H1 (cell line): ENCODE results near the gene SYNPR. TPM values are rescaled to one million over a fixed set of nuclear protein-coding genes. Genes with fewer than 3 reads are reported as not detected.

Experiments
- CTCF ChIA-PET: fragments of 300-600 bp; sonication (Branson Sonifier 250); formaldehyde crosslinking; loops from one replicate; lab custom pipeline; 2021; ENCODE audit not compliant: partially characterized antibody; lab: Charles Lee
- POLR2A ChIA-PET: fragments of 300-600 bp; sonication (Branson Sonifier 250); formaldehyde crosslinking; loops from one replicate; lab custom pipeline; 2021; ENCODE audit warnings: inconsistent platforms; ENCODE audit not compliant: partially characterized antibody; lab: Charles Lee
- DNase-seq, 2 experiments: peaks; one replicate each; pipeline versions ENCODE4 v3.0.0 to v3.0.0-alpha.2; 2010 to 2022; ENCODE audit warnings: low spot score in 2 of 2, low read depth in 1 of 2, mixed read lengths in 1 of 2
- FAIRE-seq: peaks from 2 replicates; lab custom pipeline; 2011; peaks lifted over from hg19 to GRCh38; lab: Jason Lieb, UNC
- H2AFZ ChIP-seq: 2 replicates; pipeline ENCODE4 v1.8.1; 2012; ENCODE audit warnings: low read length, inconsistent platforms
- H2AK5ac ChIP-seq: 2 replicates; pipeline ENCODE4 v1.6.1; 2013; ENCODE audit warnings: low read depth, low read length
- H2BK120ac ChIP-seq: replicated peaks from 2 replicates; pipeline ENCODE3; 2013; ENCODE audit warnings: low read depth, low read length, inconsistent platforms
- H2BK12ac ChIP-seq: 2 replicates; pipeline ENCODE4 v1.6.1; 2013; ENCODE audit warnings: low read depth, low read length
- H2BK15ac ChIP-seq: 2 replicates; pipeline ENCODE4 v1.6.1; 2013; ENCODE audit warnings: low read length
- H2BK20ac ChIP-seq: 2 replicates; pipeline ENCODE4 v1.6.1; 2013; ENCODE audit warnings: low read length
- H2BK5ac ChIP-seq: 2 replicates; pipeline ENCODE4 v1.6.1; 2013; ENCODE audit warnings: low read depth, low read length
- H3K14ac ChIP-seq: 2 replicates; pipeline ENCODE4 v1.6.1; 2013; ENCODE audit warnings: inconsistent platforms; ENCODE audit not compliant: insufficient read length
- H3K18ac ChIP-seq: 2 replicates; pipeline ENCODE4 v1.6.1; 2013; ENCODE audit warnings: low read length; ENCODE audit errors: extremely low read depth
- H3K23ac ChIP-seq: 2 replicates; pipeline ENCODE4 v1.6.1; 2013; ENCODE audit warnings: inconsistent platforms; ENCODE audit not compliant: insufficient read length
- H3K23me2 ChIP-seq: 2 replicates; pipeline ENCODE4 v1.6.1; 2013; ENCODE audit warnings: low read depth, low read length
- H3K27ac ChIP-seq: 2 replicates; pipeline ENCODE4 v1.6.1; 2011; ENCODE audit warnings: low read depth, low read length, inconsistent platforms
- H3K27me3 ChIP-seq, 4 experiments: replicated peaks in 1 of 4; 1 replicate in 1 of 4; 2 replicates in 3 of 4; pipeline versions ENCODE4 v1.6.1 to v1.8.1; 2011 to 2013; ENCODE audit warnings: low read length in 3 of 4, mild to moderate bottlenecking in 3 of 4, inconsistent platforms in 2 of 4, mixed read lengths in 2 of 4, moderate library complexity in 1 of 4; ENCODE audit not compliant: control insufficient read depth in 3 of 4, insufficient read depth in 3 of 4; ENCODE audit errors: extremely low read depth in 1 of 4
- H3K36me3 ChIP-seq, 4 experiments: 2 replicates each; pipeline versions ENCODE4 v1.6.1 to v1.8.1; 2011 to 2013; ENCODE audit warnings: mild to moderate bottlenecking in 4 of 4, low read length in 3 of 4, moderate library complexity in 2 of 4, control low read depth in 1 of 4, inconsistent platforms in 1 of 4; ENCODE audit not compliant: insufficient read depth in 4 of 4, control insufficient read depth in 2 of 4
- H3K4ac ChIP-seq: replicated peaks from 2 replicates; pipeline ENCODE3; 2013; ENCODE audit warnings: low read length, low read depth, mixed read lengths, inconsistent platforms; ENCODE audit not compliant: insufficient read length
- H3K4me1 ChIP-seq, 4 experiments: replicated peaks in 1 of 4; 1 replicate in 1 of 4; 2 replicates in 3 of 4; pipeline versions ENCODE4 v1.6.1 to v1.8.1; 2011 to 2013; ENCODE audit warnings: low read length in 3 of 4, inconsistent platforms in 2 of 4, mixed read lengths in 1 of 4; ENCODE audit not compliant: insufficient read depth in 4 of 4, control insufficient read depth in 3 of 4
- H3K4me2 ChIP-seq, 2 experiments: 2 replicates each; pipeline versions ENCODE4 v1.6.1 to v1.8.1; 2011 to 2013; ENCODE audit warnings: low read depth in 2 of 2, low read length in 2 of 2, control low read depth in 1 of 2, inconsistent platforms in 1 of 2, mild to moderate bottlenecking in 1 of 2; ENCODE audit not compliant: insufficient read depth in 1 of 2
- H3K4me3 ChIP-seq, 4 experiments: fragments of 200-600, 300-600 bp in 1 of 4; sonication (generic), shearing (Covaris generic), sonication (Bioruptor Twin) in 1 of 4; 2 replicates each; pipeline versions ENCODE4 v1.5.1 to v1.8.1; 2011 to 2016; ENCODE audit warnings: low read length in 4 of 4, low read depth in 3 of 4, control low read depth in 2 of 4, inconsistent platforms in 2 of 4, mild to moderate bottlenecking in 2 of 4, mixed read lengths in 1 of 4, moderate library complexity in 1 of 4; ENCODE audit not compliant: insufficient read depth in 2 of 4; ENCODE audit errors: extremely low read depth in 1 of 4
- H3K56ac ChIP-seq: replicated peaks from 2 replicates; pipeline ENCODE3; 2013; ENCODE audit warnings: low read depth, mild to moderate bottlenecking, mixed read lengths, low read length, inconsistent platforms; ENCODE audit not compliant: insufficient read length
- H3K79me1 ChIP-seq: 2 replicates; pipeline ENCODE4 v1.6.1; 2013; ENCODE audit warnings: low read depth, low read length, control low read depth
- H3K79me2 ChIP-seq, 2 experiments: 2 replicates each; pipeline versions ENCODE4 v1.6.1 to v1.8.1; 2012 to 2013; ENCODE audit warnings: low read length in 2 of 2, mild to moderate bottlenecking in 2 of 2, inconsistent platforms in 1 of 2; ENCODE audit not compliant: insufficient read depth in 2 of 2, control insufficient read depth in 1 of 2
- H3K9ac ChIP-seq, 4 experiments: replicated peaks in 1 of 4; 1 replicate in 1 of 4; 2 replicates in 3 of 4; pipeline versions ENCODE4 v1.6.1 to v1.8.1; 2011 to 2013; ENCODE audit warnings: low read depth in 3 of 4, low read length in 3 of 4, control low read depth in 2 of 4, mild to moderate bottlenecking in 2 of 4, moderate library complexity in 2 of 4, inconsistent platforms in 1 of 4; ENCODE audit errors: extremely low read depth in 1 of 4
- H3K9me3 ChIP-seq, 2 experiments: 2 replicates each; pipeline versions ENCODE4 v1.6.1 to v1.8.1; 2012 to 2013; ENCODE audit warnings: mild to moderate bottlenecking in 2 of 2, moderate library complexity in 2 of 2, control low read depth in 1 of 2, inconsistent platforms in 1 of 2, low read depth in 1 of 2, low read length in 1 of 2, mixed read lengths in 1 of 2; ENCODE audit not compliant: insufficient read depth in 2 of 2
- H4K20me1 ChIP-seq, 2 experiments: replicated peaks in 1 of 2; 2 replicates each; pipeline versions ENCODE3 to v1.8.1; 2011 to 2013; ENCODE audit warnings: inconsistent platforms in 2 of 2, low read length in 2 of 2, mild to moderate bottlenecking in 1 of 2; ENCODE audit not compliant: insufficient read depth in 2 of 2, control insufficient read depth in 1 of 2
- H4K5ac ChIP-seq: 2 replicates; pipeline ENCODE4 v1.6.1; 2013; ENCODE audit warnings: low read length, low read depth, mixed read lengths, inconsistent platforms; ENCODE audit not compliant: insufficient read length
- H4K8ac ChIP-seq: 2 replicates; pipeline ENCODE4 v1.8.0; 2013; ENCODE audit warnings: mild to moderate bottlenecking, moderate library complexity, low read length, inconsistent platforms; ENCODE audit not compliant: insufficient read depth; ENCODE audit errors: extremely low read depth
- H4K91ac ChIP-seq: replicated peaks from 2 replicates; pipeline ENCODE3; 2013; ENCODE audit warnings: low read length, mixed read lengths, inconsistent platforms; ENCODE audit not compliant: insufficient read length
- ATF2 ChIP-seq: IDR thresholded peaks from 2 replicates; pipeline ENCODE4 v1.6.1; 2012; ENCODE audit warnings: low read length, inconsistent platforms
- CBX5 ChIP-seq: fragments of 300-800, 300-1000 bp; sonication (generic); IDR thresholded peaks from 2 replicates; pipeline ENCODE4 v1.7.1; 2016; ENCODE audit warnings: antibody characterized with exemption, low read length, low read depth
- EZH2 ChIP-seq: fragments of 200-600 bp; sonication (generic); IDR thresholded peaks from 2 replicates; pipeline ENCODE4 v1.7.1; 2012; ENCODE audit warnings: low read depth, mild to moderate bottlenecking, moderate library complexity, low read length, inconsistent platforms; ENCODE audit not compliant: severe bottlenecking
- JUN ChIP-seq: IDR thresholded peaks from 2 replicates; pipeline ENCODE4 v1.6.1; 2011; ENCODE audit warnings: low read depth, mild to moderate bottlenecking, improper control_type of control experiment, low read length
- KDM1A ChIP-seq: fragments of 200-600, 300-600 bp; sonication (generic); IDR thresholded peaks from 2 replicates; pipeline ENCODE4 v1.7.1; 2016; ENCODE audit warnings: mild to moderate bottlenecking, low read length, borderline replicate concordance
- POLR2AphosphoS5 ChIP-seq: IDR thresholded peaks from 2 replicates; pipeline ENCODE4 v1.6.1; 2011; ENCODE audit warnings: low read depth, low read length
- RNF2 ChIP-seq: fragments of 200-900, 300-1000 bp; sonication (generic); IDR thresholded peaks from 2 replicates; pipeline ENCODE4 v1.7.1; 2016; ENCODE audit warnings: borderline replicate concordance, low read depth, mild to moderate bottlenecking, antibody characterized with exemption, low read length; ENCODE audit not compliant: poor library complexity, severe bottlenecking; ENCODE audit errors: missing control alignments
- SRF ChIP-seq: IDR thresholded peaks from 2 replicates; pipeline ENCODE4 v1.6.1; 2011; ENCODE audit warnings: mild to moderate bottlenecking, low read depth, low read length, moderate library complexity
- TBP ChIP-seq: IDR thresholded peaks from 2 replicates; pipeline ENCODE4 v1.6.1; 2011; ENCODE audit warnings: low read depth, low read length, improper control_type of control experiment
- USF2 ChIP-seq: IDR thresholded peaks from 2 replicates; pipeline ENCODE4 v1.6.1; 2011; ENCODE audit warnings: low read length, improper control_type of control experiment
- WGBS, 2 experiments: shearing (Covaris generic) in 1 of 2; methylation state at CpG; one replicate each; pipeline versions ENCODE4 v1.1.6 to v1.1.7; 2013 to 2015; ENCODE audit warnings: low lambda C conversion rate in 2 of 2, mixed read lengths in 2 of 2, inconsistent platforms in 1 of 2, low coverage in 1 of 2, missing lambda C conversion rate in 1 of 2; ENCODE audit not compliant: insufficient replicate concordance in 2 of 2, insufficient coverage in 1 of 2, insufficient read length in 1 of 2; ENCODE audit errors: extremely low coverage in 1 of 2, missing lambda C conversion rate in 1 of 2; 5-methylcytosine and 5-hydroxymethylcytosine counted together
- polyA plus RNA-seq, 7 experiments: library from polyadenylated mRNA; depleted of rRNA in 3 of 7; stranded (reverse) in 5 of 7; unstranded in 2 of 7; fragments of >200 nt in 5 of 7; fragments of 200-250 nt in 2 of 7; gene quantifications; 1 replicate in 5 of 7; 2 replicates in 1 of 7; 4 replicates in 1 of 7; pipeline versions ENCODE4 v1.2.1 to v1.2.3, GENCODE V29; 2011 to 2013; ENCODE audit warnings: missing spikeins in 2 of 7, mixed read lengths in 2 of 7
- total RNA-seq: library from RNA; stranded (reverse); fragmentation: NEBNext Ultra II Directional; extraction: Animal tissue kit (Norgen Biotek cat#: 25700); gene quantifications from 2 replicates; pipeline ENCODE4 v1.2.1, GENCODE V29; 2021

Gene SYNPR
- total and polyA plus RNA-seq, 2 of the 8 experiments (the other 6 are each of a cell fraction or from before 2014, with no cell fraction given) = 0.39 to 0.99 TPM

- peaks cover 2 to 6% (median 4%) of the 10 kb centered on the region in 4 experiments; a peak in 6 of 7 replicates for H3K4me1 ChIP-seq
- H3K9ac ChIP-seq = no peak overlapping the region
- no peak overlapping the region for H4K8ac ChIP-seq
- no peak overlapping the region for H2BK20ac ChIP-seq
- H3K18ac ChIP-seq = no peak overlapping the region
- H3K56ac ChIP-seq = no peak overlapping the region
- POLR2A ChIA-PET = no interaction called here
- TF ChIP-seq EZH2 (no peak), USF2 (no peak), POLR2AphosphoS5 (no peak), CBX5 (no peak), TBP (no peak), RNF2 (no peak), SRF (no peak), ATF2 (no peak), JUN (no peak), KDM1A (no peak)
- H3K23me2 ChIP-seq = no peaks in the 10 kb centered on the region
- no peaks in the 10 kb centered on the region for H3K9me3 ChIP-seq
- no peak overlapping the region for H3K4me2 ChIP-seq
- H3K4me3 ChIP-seq = no peak overlapping the region
- no peak overlapping the region for H4K5ac ChIP-seq
- CTCF ChIA-PET = no interaction called here
- FAIRE-seq = no peak
- no peak for DNase-seq
- H3K79me2 ChIP-seq = no peaks in the 10 kb centered on the region
- no peak overlapping the region for H4K91ac ChIP-seq
- H2AK5ac ChIP-seq = no peak overlapping the region
- no peak overlapping the region for H2BK5ac ChIP-seq
- 96% methylated on average over 1 of the region's 1 CpG; no CpG with 5 or more reads in 1 of the 2 experiments for WGBS, 2 experiments
- H3K27ac ChIP-seq = no peak overlapping the region
- no peak overlapping the region for H2BK120ac ChIP-seq
- H4K20me1 ChIP-seq = no peaks in the 10 kb centered on the region
- no peak overlapping the region for H3K4ac ChIP-seq
- no peak overlapping the region for H2BK15ac ChIP-seq
- no peaks in the 10 kb centered on the region for H3K36me3 ChIP-seq
- no peak overlapping the region for H3K23ac ChIP-seq
- no peak overlapping the region for H3K14ac ChIP-seq
- H2BK12ac ChIP-seq = no peak overlapping the region
- H3K79me1 ChIP-seq = no peaks in the 10 kb centered on the region
- H2AFZ ChIP-seq = no peak overlapping the region
- no peaks in the 10 kb centered on the region for H3K27me3 ChIP-seq
These were observed 364.4 kb downstream of the SYNPR start for GRCh38 chr3:63642488-63642887.
